Mesenchymal stem cell (in vitro differentiated cells and primary cell): ENCODE data around the gene KLF16.

ENCODE experiments used
- DNase-seq: peaks from one replicate; pipeline ENCODE4 v3.0.0-alpha.2; 2013
- H2AFZ ChIP-seq: one replicate; pipeline ENCODE4 v1.6.1; 2013; ENCODE audit warnings: low read depth, mild to moderate bottlenecking, control low read depth, inconsistent platforms, low read length, moderate library complexity
- H2AK5ac ChIP-seq: 2 replicates; pipeline ENCODE4 v1.6.1; 2013; ENCODE audit warnings: low read length, moderate library complexity, mild to moderate bottlenecking, inconsistent platforms; ENCODE audit not compliant: severe bottlenecking
- H2BK120ac ChIP-seq: one replicate; pipeline ENCODE4 v1.6.1; 2013; ENCODE audit warnings: low read depth, mild to moderate bottlenecking, inconsistent platforms, low read length, moderate library complexity
- H2BK12ac ChIP-seq, 2 experiments: one replicate each; pipeline ENCODE4 v1.6.1; 2013; ENCODE audit warnings: inconsistent platforms in 2 of 2, low read length in 2 of 2, mild to moderate bottlenecking in 2 of 2, moderate library complexity in 2 of 2, control low read depth in 1 of 2
- H2BK15ac ChIP-seq: one replicate; pipeline ENCODE4 v1.6.1; 2013; ENCODE audit warnings: mild to moderate bottlenecking, low read depth, inconsistent platforms; ENCODE audit not compliant: poor library complexity, severe bottlenecking
- H2BK5ac ChIP-seq: 2 replicates; pipeline ENCODE4 v1.6.1; 2013; ENCODE audit warnings: low read depth, mild to moderate bottlenecking, low read length, control low read depth, inconsistent platforms; ENCODE audit not compliant: poor library complexity, severe bottlenecking
- H3K14ac ChIP-seq, 2 experiments: one replicate each; pipeline ENCODE4 v1.6.1; 2013; ENCODE audit warnings: inconsistent platforms in 2 of 2, low read length in 2 of 2, control low read depth in 1 of 2, mild to moderate bottlenecking in 1 of 2, moderate library complexity in 1 of 2
- H3K18ac ChIP-seq, 2 experiments: one replicate each; pipeline ENCODE4 v1.6.1; 2013; ENCODE audit warnings: inconsistent platforms in 2 of 2, low read length in 2 of 2, control low read depth in 1 of 2, low read depth in 1 of 2, mild to moderate bottlenecking in 1 of 2
- H3K23ac ChIP-seq, 2 experiments: one replicate each; pipeline ENCODE4 v1.6.1; 2013; ENCODE audit warnings: inconsistent platforms in 2 of 2, low read length in 2 of 2, mild to moderate bottlenecking in 2 of 2, moderate library complexity in 2 of 2, control low read depth in 1 of 2
- H3K27ac ChIP-seq: 2 replicates; pipeline ENCODE4 v1.5.1; 2013; ENCODE audit warnings: mild to moderate bottlenecking, moderate library complexity, low read length, control low read depth, inconsistent platforms; ENCODE audit not compliant: poor library complexity, severe bottlenecking
- H3K27me3 ChIP-seq, 2 experiments: 2 replicates each; pipeline versions ENCODE4 v1.6.1 to v1.7.0; 2013; ENCODE audit warnings: low read length in 2 of 2, mild to moderate bottlenecking in 2 of 2, moderate library complexity in 2 of 2, control low read depth in 1 of 2, inconsistent platforms in 1 of 2; ENCODE audit not compliant: control insufficient read depth in 1 of 2, insufficient read depth in 1 of 2
- H3K36me3 ChIP-seq, 2 experiments: 2 replicates each; pipeline versions ENCODE4 v1.6.1 to v1.7.0; 2013; ENCODE audit warnings: low read length in 2 of 2, control low read depth in 1 of 2, inconsistent platforms in 1 of 2, low read depth in 1 of 2, mild to moderate bottlenecking in 1 of 2; ENCODE audit not compliant: insufficient read depth in 2 of 2, control insufficient read depth in 1 of 2
- H3K4ac ChIP-seq, 2 experiments: one replicate each; pipeline ENCODE4 v1.6.1; 2013; ENCODE audit warnings: inconsistent platforms in 2 of 2, low read length in 2 of 2, mild to moderate bottlenecking in 2 of 2, moderate library complexity in 2 of 2, control low read depth in 1 of 2, low read depth in 1 of 2
- H3K4me1 ChIP-seq: 2 replicates; pipeline ENCODE4 v1.6.1; 2013; ENCODE audit warnings: low read depth, low read length, control low read depth; ENCODE audit not compliant: control insufficient read depth, insufficient read depth
- H3K4me2 ChIP-seq: 2 replicates; pipeline ENCODE4 v1.6.1; 2013; ENCODE audit warnings: low read length, mild to moderate bottlenecking, inconsistent platforms; ENCODE audit not compliant: poor library complexity, severe bottlenecking
- H3K4me3 ChIP-seq, 2 experiments: 2 replicates each; pipeline versions ENCODE4 v1.5.1 to v1.7.0; 2013; ENCODE audit warnings: low read length in 2 of 2, mild to moderate bottlenecking in 2 of 2, control low read depth in 1 of 2, low read depth in 1 of 2; ENCODE audit not compliant: insufficient read depth in 1 of 2
- H3K79me1 ChIP-seq: replicated peaks from 2 replicates; pipeline ENCODE4 v1.6.1; 2013; ENCODE audit warnings: mild to moderate bottlenecking, control low read depth, low read length, inconsistent platforms; ENCODE audit not compliant: poor library complexity, severe bottlenecking
- H3K9ac ChIP-seq: 2 replicates; pipeline ENCODE4 v1.7.0; 2013; ENCODE audit warnings: mild to moderate bottlenecking, low read length, moderate library complexity
- H3K9me3 ChIP-seq: 2 replicates; pipeline ENCODE4 v1.7.0; 2013; ENCODE audit warnings: mild to moderate bottlenecking, low read length; ENCODE audit not compliant: control insufficient read depth
- H4K8ac ChIP-seq: one replicate; pipeline ENCODE4 v1.6.1; 2013; ENCODE audit warnings: inconsistent platforms, mild to moderate bottlenecking, low read length, moderate library complexity
- H4K91ac ChIP-seq: one replicate; pipeline ENCODE4 v1.6.1; 2013; ENCODE audit warnings: mild to moderate bottlenecking, low read length, inconsistent platforms
- WGBS: methylation state at CpG from one replicate; pipeline ENCODE4 v1.1.7; 2013; ENCODE audit warnings: mixed read lengths; 5-methylcytosine and 5-hydroxymethylcytosine counted together

KLF16 gene

DNA sequence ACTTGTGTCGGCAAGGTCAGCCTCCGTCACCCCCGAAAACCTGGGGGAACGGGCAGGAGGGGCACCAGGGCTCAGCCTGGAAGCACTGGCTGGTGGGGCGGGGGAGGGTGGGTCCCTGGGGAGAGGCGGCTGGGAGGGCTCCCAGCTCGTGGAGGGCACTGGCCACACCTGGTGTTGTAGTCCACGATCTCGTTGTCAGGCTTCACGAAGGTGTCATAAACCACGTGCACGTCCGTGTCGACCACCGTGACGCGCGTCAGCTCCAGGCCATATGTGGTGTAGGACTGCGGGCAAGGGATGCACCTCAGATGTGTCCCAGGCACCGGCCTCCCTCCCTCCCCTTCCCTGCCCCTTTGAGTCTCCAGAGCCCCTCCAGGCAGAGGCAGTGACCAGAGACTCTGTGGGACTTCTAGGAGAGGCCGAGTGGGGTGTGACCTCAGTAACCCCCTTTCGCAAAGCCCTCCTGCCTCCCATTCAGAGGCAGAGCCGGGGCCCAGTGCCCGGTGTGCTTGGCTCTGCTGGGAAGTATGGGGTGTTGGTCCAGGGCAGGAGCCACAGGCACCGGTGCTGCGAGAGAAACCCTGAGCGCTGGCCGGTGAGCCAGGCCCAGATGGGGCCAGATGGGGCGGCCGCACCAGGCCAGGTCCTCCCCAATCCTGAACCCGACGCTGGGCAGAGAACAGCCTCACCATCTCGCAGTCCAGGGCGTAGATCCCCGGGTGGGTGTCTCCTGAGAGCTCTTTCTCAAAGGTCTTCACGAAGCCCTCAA, 46.7 kb downstream of the KLF16 start:
- no peak overlapping the region for H3K4me2 ChIP-seq
- no peak overlapping the region for H3K14ac ChIP-seq
- H3K27ac ChIP-seq = no peak overlapping the region
- no peak overlapping the region for H3K4me3 ChIP-seq
- H4K8ac ChIP-seq = no peak overlapping the region
- no peak overlapping the region for H2BK5ac ChIP-seq
- no peak overlapping the region for H2BK12ac ChIP-seq
- no peak overlapping the region for H3K18ac ChIP-seq
- no peak overlapping the region for H3K9ac ChIP-seq
- no peak overlapping the region for H2AK5ac ChIP-seq
- H4K91ac ChIP-seq = no peak overlapping the region
- 97% methylated on average over 35 of the region's 36 CpGs for WGBS
- peaks cover 40% of the 10 kb centered on the region for H3K79me1 ChIP-seq
- no peak overlapping the region for H2AFZ ChIP-seq
- H3K36me3 ChIP-seq = peaks cover 47 to 75% of the 10 kb centered on the region in 2 experiments
- H3K23ac ChIP-seq = no peak overlapping the region
- DNase-seq = no peak
- H2BK15ac ChIP-seq = no peak overlapping the region
- no peaks in the 10 kb centered on the region for H3K27me3 ChIP-seq
- H3K4me1 ChIP-seq = peaks cover 10% of the 10 kb centered on the region
- H2BK120ac ChIP-seq = no peak overlapping the region
- no peaks in the 10 kb centered on the region for H3K9me3 ChIP-seq
- H3K4ac ChIP-seq = no peak overlapping the region

DNA sequence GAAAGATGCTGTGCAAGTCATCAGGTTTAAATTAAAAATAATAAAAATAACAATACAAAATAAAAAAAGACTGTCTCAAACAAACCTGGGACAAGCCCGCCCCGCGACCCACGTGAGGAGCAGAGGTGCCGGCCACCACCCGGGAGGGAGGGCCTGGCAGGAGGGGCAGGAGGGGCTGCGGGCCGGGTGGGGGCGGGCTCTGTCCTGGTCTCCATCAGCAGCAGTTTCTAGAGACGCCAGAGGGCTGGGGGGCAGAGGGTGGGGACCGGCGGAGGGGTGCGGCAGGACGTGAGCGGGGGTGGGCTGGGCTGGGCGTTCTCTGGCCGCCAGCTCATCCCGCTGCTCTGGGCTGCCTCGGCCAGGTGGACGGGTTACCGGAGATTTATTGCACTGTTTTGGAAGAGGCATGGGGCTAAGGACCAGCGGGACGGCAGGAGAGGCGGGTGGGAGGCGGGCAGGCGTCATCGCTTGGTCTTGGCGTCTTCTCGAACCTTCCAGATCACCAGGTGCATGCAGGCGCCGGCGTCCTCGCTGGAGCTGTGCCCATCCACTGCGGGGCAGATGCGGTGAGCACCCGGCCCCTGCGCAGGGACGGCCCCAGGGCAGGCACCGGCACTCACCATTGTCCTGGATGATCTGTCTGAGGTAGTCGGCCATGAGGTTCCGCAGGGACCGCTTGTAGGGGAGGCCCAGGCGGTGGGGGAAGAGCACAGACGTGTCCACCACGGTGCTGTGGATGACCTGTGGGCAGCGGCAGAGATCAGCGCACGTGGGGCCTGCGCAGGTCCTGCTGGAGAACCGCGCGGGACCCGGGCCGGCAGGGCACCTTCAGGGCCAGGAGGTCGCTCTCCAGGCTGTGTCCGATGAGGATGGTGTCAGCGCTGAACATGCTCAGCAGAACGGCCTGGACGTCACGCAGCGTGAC, 47.5 kb downstream of the KLF16 start:
- no peaks in the 10 kb centered on the region for H3K9me3 ChIP-seq
- H4K91ac ChIP-seq = no peak overlapping the region
- no peak overlapping the region for H4K8ac ChIP-seq
- no peak overlapping the region for H3K27ac ChIP-seq
- H2BK12ac ChIP-seq = no peak overlapping the region
- H3K23ac ChIP-seq = no peak overlapping the region
- no peak overlapping the region for H3K9ac ChIP-seq
- no peak overlapping the region for H3K4me3 ChIP-seq
- peaks cover 19% of the 10 kb centered on the region for H3K4me1 ChIP-seq
- H3K27me3 ChIP-seq = no peaks in the 10 kb centered on the region
- H3K4me2 ChIP-seq = no peak overlapping the region
- no peak overlapping the region for H2BK5ac ChIP-seq
- 95% methylated on average over 61 of the region's 61 CpGs for WGBS
- no peak overlapping the region for H3K18ac ChIP-seq
- no peak overlapping the region for H2AFZ ChIP-seq
- H2BK120ac ChIP-seq = no peak overlapping the region
- H2BK15ac ChIP-seq = no peak overlapping the region
- no peak overlapping the region for H3K4ac ChIP-seq
- H3K79me1 ChIP-seq = peaks cover 35% of the 10 kb centered on the region
- H3K36me3 ChIP-seq = peaks cover 43 to 66% of the 10 kb centered on the region in 2 experiments
- no peak for DNase-seq
- H3K14ac ChIP-seq = no peak overlapping the region
- H2AK5ac ChIP-seq = no peak overlapping the region

GRCh38 chr19:1814833-1815604, 48.4 kb downstream of the KLF16 start:
- Histone ChIP-seq H3K9ac (no peak overlapping the region), H3K14ac (no peak overlapping the region), H2BK12ac (no peak overlapping the region), H3K36me3 (peaks cover 36 to 58% of the 10 kb centered on the region in 2 experiments), H4K8ac (no peak overlapping the region), H2BK15ac (no peak overlapping the region), H3K4me1 (peaks cover 20% of the 10 kb centered on the region), H3K18ac (no peak overlapping the region), H3K27ac (no peak overlapping the region), H3K4me3 (no peak overlapping the region), H3K79me1 (peaks cover 30% of the 10 kb centered on the region), H2AK5ac (no peak overlapping the region), H3K23ac (no peak overlapping the region), H4K91ac (no peak overlapping the region), H3K27me3 (no peaks in the 10 kb centered on the region), H2BK120ac (no peak overlapping the region), H3K9me3 (no peaks in the 10 kb centered on the region), H2BK5ac (no peak overlapping the region), H2AFZ (no peak overlapping the region), H3K4me2 (no peak overlapping the region), H3K4ac (no peak overlapping the region)
- WGBS = 95% methylated on average over 20 of the region's 26 CpGs
- no peak for DNase-seq
